Lung (tissue), 12 donors: ENCODE data around the gene RARRES2. TPM values are rescaled to one million over a fixed set of nuclear protein-coding genes. Genes with fewer than 3 reads are reported as not detected.

Source experiments
- ATAC-seq: fragments of 200-7000 bp; cut with Tn5 transposase; one replicate; pipeline ENCODE4 v1.9.1; 2020; ENCODE audit warnings: moderate number of reproducible peaks; ENCODE audit not compliant: insufficient read depth, low FRiP score
- DNase-seq, 3 donors: peaks; one replicate each; pipeline ENCODE4 v3.0.0-alpha.2; 2013 to 2017
- H3K27ac ChIP-seq, 2 donors: one replicate each; pipeline ENCODE4 v1.5.1; 2013; ENCODE audit warnings: mild to moderate bottlenecking in 2 of 2, moderate library complexity in 2 of 2, control low read depth in 1 of 2, inconsistent platforms in 1 of 2, low read depth in 1 of 2, low read length in 1 of 2
- H3K27me3 ChIP-seq, 3 donors: one replicate each; pipeline ENCODE4 v1.5.1; 2013; ENCODE audit warnings: low read length in 2 of 3; ENCODE audit not compliant: control insufficient read depth in 3 of 3, insufficient read depth in 3 of 3
- H3K36me3 ChIP-seq, 4 donors: one replicate each; pipeline ENCODE4 v1.5.1; 2013; ENCODE audit warnings: low read length in 4 of 4, mild to moderate bottlenecking in 1 of 4, moderate library complexity in 1 of 4; ENCODE audit not compliant: control insufficient read depth in 4 of 4, insufficient read depth in 4 of 4
- H3K4me1 ChIP-seq, 5 donors: one replicate each; pipeline ENCODE4 v1.5.1; 2013; ENCODE audit warnings: low read length in 5 of 5, mild to moderate bottlenecking in 2 of 5, moderate library complexity in 1 of 5; ENCODE audit not compliant: control insufficient read depth in 5 of 5, insufficient read depth in 5 of 5
- H3K4me3 ChIP-seq: one replicate; pipeline ENCODE4 v1.5.1; 2013; ENCODE audit warnings: mild to moderate bottlenecking, control low read depth, moderate library complexity
- H3K9ac ChIP-seq, 2 donors: one replicate each; pipeline ENCODE4 v1.5.1; 2013; ENCODE audit warnings: low read length in 2 of 2, control low read depth in 1 of 2; ENCODE audit not compliant: insufficient read depth in 1 of 2
- H3K9me3 ChIP-seq, 4 donors: one replicate each; pipeline ENCODE4 v1.5.1; 2013; ENCODE audit warnings: low read length in 3 of 4, mild to moderate bottlenecking in 1 of 4, moderate library complexity in 1 of 4; ENCODE audit not compliant: control insufficient read depth in 4 of 4, insufficient read depth in 3 of 4
- CTCF ChIP-seq: IDR thresholded peaks from 2 replicates; pipeline ENCODE4 v1.5.1; 2012; ENCODE audit warnings: mild to moderate bottlenecking; ENCODE audit errors: control extremely low read depth, extremely low read depth
- WGBS, 2 donors: extraction: QIAGEN DNeasy Blood & Tissue Kit; methylation state at CpG; one replicate each; pipeline ENCODE4 v1.1.7; 2013; 5-methylcytosine and 5-hydroxymethylcytosine counted together
- polyA plus RNA-seq, 2 donors: library from polyadenylated mRNA; stranded (reverse); fragments of 200-250 nt; gene quantifications; one replicate each; pipeline ENCODE4 v1.2.1, GENCODE V29; 2013
- total RNA-seq, 2 donors: library from RNA; depleted of rRNA in 1 of 2; stranded (reverse); fragments of >200 nt in 1 of 2; gene quantifications; one replicate each; pipeline ENCODE4 v1.2.1, GENCODE V29; 2014 to 2021
- donor health status: control.
- donor health status: control.
- donor health status: Bipolar disorder and iron deficiency.
- donor health status: healthy.
- donor health status: DM: yes; HTN: yes; CAD: no.

The RARRES2 gene
- total and polyA plus RNA-seq, 4 donors, result 123 to 212 (median 163) TPM

- H3K9me3 ChIP-seq, result no peaks in the 10 kb centered on the region
- peaks cover 0 to 33% (median 12%) of the 10 kb centered on the region in 5 donors for H3K4me1 ChIP-seq
- no peak overlapping the region for H3K9ac ChIP-seq
- no peak overlapping the region for H3K27ac ChIP-seq
- TF ChIP-seq CTCF, result no peak
- no peaks in the 10 kb centered on the region for H3K27me3 ChIP-seq
- WGBS, 2 donors, result 93 to 95% methylated on average over 3 of the region's 3 CpGs
- peaks cover 0 to 20% (median 6%) of the 10 kb centered on the region in 4 donors for H3K36me3 ChIP-seq
- no peak overlapping the region for H3K4me3 ChIP-seq
- ATAC-seq, result no peak
- no peak for DNase-seq
Measured at GRCh38 chr7:150327308-150327707, 14.1 kb downstream of the RARRES2 start.

GRCh38 chr7:150326657-150327268 lies 14.7 kb downstream of the RARRES2 start:
- WGBS, 2 donors, result 92 to 94% methylated on average over 4 of the region's 4 CpGs
- TF ChIP-seq CTCF, result no peak
- no peak for DNase-seq

GRCh38 chr7:150325901-150326300 lies 15.5 kb downstream of the RARRES2 start:
- no peaks in the 10 kb centered on the region for H3K27me3 ChIP-seq
- peaks cover 0 to 36% (median 14%) of the 10 kb centered on the region in 5 donors for H3K4me1 ChIP-seq
- peaks cover 0 to 20% (median 5%) of the 10 kb centered on the region in 4 donors for H3K36me3 ChIP-seq
- no peak overlapping the region for H3K9ac ChIP-seq
- H3K4me3 ChIP-seq, result no peak overlapping the region
- no peak for ATAC-seq
- 82 to 87% methylated on average over 6 of the region's 6 CpGs for WGBS, 2 donors
- no peak for DNase-seq
- no peak for TF ChIP-seq CTCF
- H3K27ac ChIP-seq, result peak overlapping the region in 1 of 2 donors; percentile 48
- no peaks in the 10 kb centered on the region for H3K9me3 ChIP-seq

More at GRCh38 chr7:150326657-150327268, 14.7 kb downstream of the RARRES2 start:
- Histone ChIP-seq H3K4me1 (peaks cover 0 to 36% (median 14%) of the 10 kb centered on the region in 5 donors), H3K9ac (no peak overlapping the region), H3K4me3 (no peak overlapping the region), H3K27me3 (no peaks in the 10 kb centered on the region), H3K27ac (no peak overlapping the region), H3K36me3 (peaks cover 0 to 20% (median 5%) of the 10 kb centered on the region in 4 donors), H3K9me3 (no peaks in the 10 kb centered on the region)
- ATAC-seq, result no peak
